Measurements from ENCODE around the gene PTHLH. TPM values are rescaled to one million over a fixed set of nuclear protein-coding genes. Genes with fewer than 3 reads are reported as not detected.

Gene PTHLH
- total RNA-seq (2022), result not detected in 2 replicates
- percentile 11 among the genes with signal in this experiment for Bru-seq, nascent RNA
- not detected for BruChase-seq, experiment 1, labeled RNA remaining after a 2-hour chase
- percentile 12 among the genes with signal in this experiment for BruChase-seq, experiment 2, labeled RNA remaining after a 6-hour chase
- long read RNA-seq, result 0 reads

- Histone ChIP-seq H3K4me3 (ENCODE audit: low read depth, low read length) (no peak within 1 kb of the TSS), H3K4me1 (peaks cover 34% of the 10 kb centered on the region), H3K9me3 (no peaks in the 10 kb centered on the region), H3K27me3 (replicated peaks; ENCODE audit: control insufficient read depth, insufficient read depth, low read length) (peaks cover 5% of the 10 kb centered on the region; the same call in 1 of the 2 replicates), H3K36me3 (ENCODE audit: control insufficient read depth, insufficient read depth, low read length) (no peaks in the 10 kb centered on the region)
- intact Hi-C loops (cut with micrococcal nuclease; ENCODE audit: unreplicated experiment), result no loop called here
- Mint-ChIP-seq H3K36me3 (ENCODE audit: insufficient read depth, unreplicated experiment) (no peaks in the 10 kb centered on the region), H3K4me1 (ENCODE audit: low read depth, unreplicated experiment) (peaks cover 32% of the 10 kb centered on the region), H3K27me3 (ENCODE audit: insufficient read depth, unreplicated experiment) (peaks cover 45% of the 10 kb centered on the region), H3K4me3 (ENCODE audit: unreplicated experiment) (peak within 1 kb of the TSS; percentile 76), H3K9me3 (ENCODE audit: unreplicated experiment) (no peaks in the 10 kb centered on the region), H3K27ac (ENCODE audit: unreplicated experiment) (no peak within 1 kb of the TSS)
- TF ChIP-seq, protein P1, sequence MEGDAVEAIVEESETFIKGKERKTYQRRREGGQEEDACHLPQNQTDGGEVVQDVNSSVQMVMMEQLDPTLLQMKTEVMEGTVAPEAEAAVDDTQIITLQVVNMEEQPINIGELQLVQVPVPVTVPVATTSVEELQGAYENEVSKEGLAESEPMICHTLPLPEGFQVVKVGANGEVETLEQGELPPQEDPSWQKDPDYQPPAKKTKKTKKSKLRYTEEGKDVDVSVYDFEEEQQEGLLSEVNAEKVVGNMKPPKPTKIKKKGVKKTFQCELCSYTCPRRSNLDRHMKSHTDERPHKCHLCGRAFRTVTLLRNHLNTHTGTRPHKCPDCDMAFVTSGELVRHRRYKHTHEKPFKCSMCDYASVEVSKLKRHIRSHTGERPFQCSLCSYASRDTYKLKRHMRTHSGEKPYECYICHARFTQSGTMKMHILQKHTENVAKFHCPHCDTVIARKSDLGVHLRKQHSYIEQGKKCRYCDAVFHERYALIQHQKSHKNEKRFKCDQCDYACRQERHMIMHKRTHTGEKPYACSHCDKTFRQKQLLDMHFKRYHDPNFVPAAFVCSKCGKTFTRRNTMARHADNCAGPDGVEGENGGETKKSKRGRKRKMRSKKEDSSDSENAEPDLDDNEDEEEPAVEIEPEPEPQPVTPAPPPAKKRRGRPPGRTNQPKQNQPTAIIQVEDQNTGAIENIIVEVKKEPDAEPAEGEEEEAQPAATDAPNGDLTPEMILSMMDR (IDR thresholded peaks at IDR 0.05; ENCODE audit: insufficient read depth in 1 of 2, low read depth in 1 of 2, low read length in 1 of 2, severe bottlenecking in 1 of 2, unreplicated experiment in 1 of 2), result no peak
- ChIA-PET CTCF (interaction anchor here (0.6 kb wide), 1 partner anchor 453 kb away, joined by 5 read pairs; no protein-coding TSS in a partner anchor), POLR2A (no interaction called here)
- DNase-seq, result no peak
- BruUV-seq (replicated peaks), result no TSS peak
Observed at GRCh38 chr12:27972721-27973120, at the start of gene PTHLH. Gene PTHLH (minus strand): TSS chr12:27972733. CDS start chr12:27969494, 3,239 bp downstream.

DNA sequence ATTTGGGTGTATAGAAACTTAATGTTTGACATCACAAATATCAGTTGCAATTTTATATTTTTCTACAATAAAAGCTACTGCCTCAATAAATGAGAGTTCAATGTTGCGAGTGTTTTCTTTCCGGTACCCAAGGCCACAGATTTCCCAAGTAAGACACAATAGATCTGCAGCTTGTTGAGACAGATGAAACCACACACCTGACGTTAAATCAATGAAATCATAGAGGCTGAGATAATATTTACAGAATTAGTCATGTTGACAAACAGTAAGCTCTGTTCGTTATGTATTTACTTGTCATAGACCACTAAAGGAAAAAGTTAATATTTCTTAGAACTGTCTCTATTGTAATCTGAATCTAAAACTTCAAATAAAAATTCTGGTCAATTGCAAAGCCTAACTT lies 49.2 kb upstream of the PTHLH start:
- H3K36me3 ChIP-seq (ENCODE audit: control insufficient read depth, insufficient read depth, low read length), result no peaks in the 10 kb centered on the region
- Mint-ChIP-seq H3K27me3 (ENCODE audit: insufficient read depth, unreplicated experiment) (peaks cover 8% of the 10 kb centered on the region), H3K4me1 (ENCODE audit: low read depth, unreplicated experiment) (peaks cover 7% of the 10 kb centered on the region), H3K27ac (ENCODE audit: unreplicated experiment) (no peak overlapping the region), H3K9me3 (ENCODE audit: unreplicated experiment) (no peaks in the 10 kb centered on the region), H3K4me3 (ENCODE audit: unreplicated experiment) (no peak overlapping the region), H3K36me3 (ENCODE audit: insufficient read depth, unreplicated experiment) (no peaks in the 10 kb centered on the region)
- TF ChIP-seq, protein P1 (IDR thresholded peaks at IDR 0.05; ENCODE audit: insufficient read depth in 1 of 2, low read depth in 1 of 2, low read length in 1 of 2, severe bottlenecking in 1 of 2, unreplicated experiment in 1 of 2), result no peak
- H3K27me3 ChIP-seq (replicated peaks; ENCODE audit: control insufficient read depth, insufficient read depth, low read length), result no peaks in the 10 kb centered on the region
- intact Hi-C loops (cut with micrococcal nuclease; ENCODE audit: unreplicated experiment), result no loop called here
- no peaks in the 10 kb centered on the region for H3K4me1 ChIP-seq
- H3K9me3 ChIP-seq, result no peaks in the 10 kb centered on the region
- ChIA-PET CTCF (no interaction called here), POLR2A (no interaction called here)
- BruUV-seq (replicated peaks), result no TSS peak
- H3K4me3 ChIP-seq (ENCODE audit: low read depth, low read length), result no peak overlapping the region
- no peak for DNase-seq

- ChIA-PET CTCF (interaction anchor here (0.8 kb wide), 1 partner anchor 897 kb away, joined by 5 read pairs; no protein-coding TSS in a partner anchor), POLR2A (no interaction called here)
- no peaks in the 10 kb centered on the region for H3K4me1 Mint-ChIP-seq (ENCODE audit: low read depth, unreplicated experiment)
- H3K27me3 Mint-ChIP-seq (ENCODE audit: insufficient read depth, unreplicated experiment), result peaks cover 2% of the 10 kb centered on the region
- H3K9me3 Mint-ChIP-seq (ENCODE audit: unreplicated experiment), result no peaks in the 10 kb centered on the region
- TF ChIP-seq, protein P1 (IDR thresholded peaks at IDR 0.05; ENCODE audit: insufficient read depth in 1 of 2, low read depth in 1 of 2, low read length in 1 of 2, severe bottlenecking in 1 of 2, unreplicated experiment in 1 of 2), result no peak
- intact Hi-C loops (cut with micrococcal nuclease; ENCODE audit: unreplicated experiment), result no loop called here
- H3K36me3 Mint-ChIP-seq (ENCODE audit: insufficient read depth, unreplicated experiment), result no peaks in the 10 kb centered on the region
- Histone ChIP-seq H3K9me3 (no peaks in the 10 kb centered on the region), H3K27me3 (replicated peaks; ENCODE audit: control insufficient read depth, insufficient read depth, low read length) (no peaks in the 10 kb centered on the region), H3K36me3 (ENCODE audit: control insufficient read depth, insufficient read depth, low read length) (no peaks in the 10 kb centered on the region), H3K4me3 (ENCODE audit: low read depth, low read length) (no peak overlapping the region), H3K4me1 (no peaks in the 10 kb centered on the region)
- no TSS peak for BruUV-seq (replicated peaks)
- H3K27ac Mint-ChIP-seq (ENCODE audit: unreplicated experiment), result no peak overlapping the region
- no peak for DNase-seq
- H3K4me3 Mint-ChIP-seq (ENCODE audit: unreplicated experiment), result no peak overlapping the region
Observed at GRCh38 chr12:28017873-28018255, 45.3 kb upstream of the PTHLH start.
